ENCODE data around the gene METTL1.

DNA sequence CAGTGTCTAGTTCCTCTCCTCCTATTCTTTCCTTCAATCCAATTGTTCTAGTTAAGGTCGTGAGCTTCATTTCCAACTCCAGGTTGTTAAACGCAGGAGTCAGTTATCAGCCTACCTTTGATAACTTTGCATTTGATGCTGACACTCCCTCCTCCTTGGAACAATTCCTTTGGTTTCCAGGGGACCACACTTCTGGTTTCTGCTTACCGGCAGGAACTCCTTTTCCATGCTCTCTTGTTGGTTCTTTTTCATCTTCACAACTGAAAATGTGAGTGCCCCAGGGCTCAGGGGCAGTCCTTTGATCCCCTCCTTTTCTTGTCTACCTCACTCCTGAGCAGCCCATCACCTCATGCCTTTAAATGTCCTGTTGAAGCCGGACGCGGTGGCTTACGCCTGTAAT lies 5.5 kb upstream of the METTL1 start:
- TF ChIP-seq, protein P1, sequence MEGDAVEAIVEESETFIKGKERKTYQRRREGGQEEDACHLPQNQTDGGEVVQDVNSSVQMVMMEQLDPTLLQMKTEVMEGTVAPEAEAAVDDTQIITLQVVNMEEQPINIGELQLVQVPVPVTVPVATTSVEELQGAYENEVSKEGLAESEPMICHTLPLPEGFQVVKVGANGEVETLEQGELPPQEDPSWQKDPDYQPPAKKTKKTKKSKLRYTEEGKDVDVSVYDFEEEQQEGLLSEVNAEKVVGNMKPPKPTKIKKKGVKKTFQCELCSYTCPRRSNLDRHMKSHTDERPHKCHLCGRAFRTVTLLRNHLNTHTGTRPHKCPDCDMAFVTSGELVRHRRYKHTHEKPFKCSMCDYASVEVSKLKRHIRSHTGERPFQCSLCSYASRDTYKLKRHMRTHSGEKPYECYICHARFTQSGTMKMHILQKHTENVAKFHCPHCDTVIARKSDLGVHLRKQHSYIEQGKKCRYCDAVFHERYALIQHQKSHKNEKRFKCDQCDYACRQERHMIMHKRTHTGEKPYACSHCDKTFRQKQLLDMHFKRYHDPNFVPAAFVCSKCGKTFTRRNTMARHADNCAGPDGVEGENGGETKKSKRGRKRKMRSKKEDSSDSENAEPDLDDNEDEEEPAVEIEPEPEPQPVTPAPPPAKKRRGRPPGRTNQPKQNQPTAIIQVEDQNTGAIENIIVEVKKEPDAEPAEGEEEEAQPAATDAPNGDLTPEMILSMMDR (IDR thresholded peaks at IDR 0.05; ENCODE audit: poor library complexity) = no peak
- TF ChIP-seq EZH2phosphoT487 (IDR thresholded peaks at IDR 0.05; ENCODE audit: low read depth, severe bottlenecking, unreplicated experiment) (no peak), EZH2 (IDR thresholded peaks at IDR 0.05; ENCODE audit: borderline replicate concordance) (no peak)

Measured in hepatocyte (in vitro differentiated cells).